Endothelial cell of umbilical vein (primary cell): ENCODE data around the gene GAB1.

ENCODE experiments used
- EZH2 ChIP-seq: IDR thresholded peaks from 2 replicates; pipeline ENCODE4 v1.6.1; 2012; ENCODE audit warnings: borderline replicate concordance, low read depth, mild to moderate bottlenecking, moderate library complexity, low read length, inconsistent platforms; ENCODE audit not compliant: severe bottlenecking
- JUN ChIP-seq: IDR thresholded peaks from 2 replicates; pipeline ENCODE4 v1.6.1; 2011; ENCODE audit warnings: borderline replicate concordance, low read depth; ENCODE audit not compliant: insufficient read length, insufficient read depth
- POLR2A ChIP-seq: IDR thresholded peaks from 2 replicates; pipeline ENCODE4 v1.6.1; 2012; ENCODE audit warnings: low read depth, mild to moderate bottlenecking, control low read depth, low read length
- POLR2AphosphoS5 ChIP-seq: IDR thresholded peaks from 2 replicates; pipeline ENCODE4 v1.6.1; 2012; ENCODE audit warnings: low read depth, mild to moderate bottlenecking, control low read depth, low read length, moderate library complexity; ENCODE audit not compliant: insufficient read depth
- TF ChIP-seq, protein P1 (sequence below), 2 donors: IDR thresholded peaks; 1 replicate in 1 of 2; 2 replicates in 1 of 2; pipeline ENCODE4 v1.5.1; 2011; ENCODE audit warnings: low read length in 2 of 2, mild to moderate bottlenecking in 2 of 2, moderate library complexity in 2 of 2, control low read depth in 1 of 2, inconsistent platforms in 1 of 2, low read depth in 1 of 2; ENCODE audit not compliant: insufficient read depth in 1 of 2; ENCODE audit errors: extremely low read depth in 1 of 2
- TF ChIP-seq, protein P2 (sequence below): IDR thresholded peaks from 2 replicates; pipeline ENCODE4 v1.6.1; 2011; ENCODE audit not compliant: insufficient read depth, insufficient read length

DNA sequence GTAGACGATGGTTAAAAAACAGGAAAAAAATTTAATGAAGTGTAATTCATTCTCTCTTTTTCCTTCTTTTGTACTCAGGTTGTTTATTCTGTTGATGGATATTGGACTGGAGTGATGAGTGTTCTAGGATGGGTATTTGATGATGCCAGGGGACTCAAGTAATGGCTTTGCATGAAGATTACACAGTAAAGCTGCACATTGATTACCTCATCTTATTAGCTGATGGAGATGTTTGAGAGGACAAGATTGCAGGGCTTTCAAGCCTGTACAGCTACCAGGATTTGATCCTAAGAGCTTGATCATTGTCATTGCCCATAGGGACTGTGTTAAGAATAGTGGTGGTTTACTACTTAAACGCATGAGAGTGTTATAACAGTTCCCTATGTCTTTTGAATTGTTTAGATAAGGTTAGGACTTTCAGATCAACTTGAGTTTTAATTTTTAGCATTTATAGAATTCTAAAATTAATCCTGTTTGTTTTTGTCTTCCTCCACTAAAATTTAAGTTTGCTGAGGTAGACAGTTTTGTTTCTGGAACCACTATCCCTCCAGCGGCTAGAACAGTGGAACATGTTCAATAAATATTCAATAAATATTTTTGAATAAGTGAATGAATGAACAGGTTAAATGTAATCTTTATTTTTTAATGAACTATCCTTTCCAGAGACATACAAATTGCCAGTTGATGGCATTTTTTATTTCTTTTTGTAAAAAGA is 58.2 kb downstream of the GAB1 start:
- TF ChIP-seq, protein P1, sequence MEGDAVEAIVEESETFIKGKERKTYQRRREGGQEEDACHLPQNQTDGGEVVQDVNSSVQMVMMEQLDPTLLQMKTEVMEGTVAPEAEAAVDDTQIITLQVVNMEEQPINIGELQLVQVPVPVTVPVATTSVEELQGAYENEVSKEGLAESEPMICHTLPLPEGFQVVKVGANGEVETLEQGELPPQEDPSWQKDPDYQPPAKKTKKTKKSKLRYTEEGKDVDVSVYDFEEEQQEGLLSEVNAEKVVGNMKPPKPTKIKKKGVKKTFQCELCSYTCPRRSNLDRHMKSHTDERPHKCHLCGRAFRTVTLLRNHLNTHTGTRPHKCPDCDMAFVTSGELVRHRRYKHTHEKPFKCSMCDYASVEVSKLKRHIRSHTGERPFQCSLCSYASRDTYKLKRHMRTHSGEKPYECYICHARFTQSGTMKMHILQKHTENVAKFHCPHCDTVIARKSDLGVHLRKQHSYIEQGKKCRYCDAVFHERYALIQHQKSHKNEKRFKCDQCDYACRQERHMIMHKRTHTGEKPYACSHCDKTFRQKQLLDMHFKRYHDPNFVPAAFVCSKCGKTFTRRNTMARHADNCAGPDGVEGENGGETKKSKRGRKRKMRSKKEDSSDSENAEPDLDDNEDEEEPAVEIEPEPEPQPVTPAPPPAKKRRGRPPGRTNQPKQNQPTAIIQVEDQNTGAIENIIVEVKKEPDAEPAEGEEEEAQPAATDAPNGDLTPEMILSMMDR (IDR thresholded peaks at IDR 0.05; ENCODE audit: extremely low read depth in 1 of 2, insufficient read depth in 1 of 2, low read depth in 1 of 2, low read length in 2 of 2): no peak
- TF ChIP-seq JUN: no peak
- no peak for TF ChIP-seq EZH2
- no peak for TF ChIP-seq POLR2AphosphoS5
- TF ChIP-seq, protein P2, sequence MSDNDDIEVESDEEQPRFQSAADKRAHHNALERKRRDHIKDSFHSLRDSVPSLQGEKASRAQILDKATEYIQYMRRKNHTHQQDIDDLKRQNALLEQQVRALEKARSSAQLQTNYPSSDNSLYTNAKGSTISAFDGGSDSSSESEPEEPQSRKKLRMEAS: no peak
- no peak for TF ChIP-seq POLR2A
